ENCODE measurements around the gene MYH7.
A peak's percentile ranks its signal among the peaks of the same experiment; 100 is the strongest.

Gene MYH7

GRCh38 chr14:23415821-23416778 is 19.4 kb downstream of the MYH7 start:
- no peak overlapping the region for H2AFZ ChIP-seq (ENCODE audit: low read depth, low read length)

GRCh38 chr14:23414906-23415820 is 20.3 kb downstream of the MYH7 start:
- DNase-seq: no peak
- Histone ChIP-seq H3K4me3 (ENCODE audit: insufficient read depth in 1 of 2, low read depth in 1 of 2, low read length in 2 of 2) (no peak overlapping the region), H2BK5ac (ENCODE audit: low read depth, low read length, poor library complexity, severe bottlenecking) (no peak overlapping the region), H3K27ac (ENCODE audit: low read length, poor library complexity, severe bottlenecking) (no peak overlapping the region), H2AFZ (ENCODE audit: low read depth, low read length) (no peak overlapping the region), H3K9ac (ENCODE audit: low read length) (no peak overlapping the region), H3K4me2 (ENCODE audit: low read length, poor library complexity, severe bottlenecking) (no peak overlapping the region), H3K18ac (ENCODE audit: low read depth in 1 of 2, low read length in 2 of 2) (no peak overlapping the region), H2AK5ac (ENCODE audit: low read length, severe bottlenecking) (no peak overlapping the region), H3K23ac (ENCODE audit: low read length in 2 of 2) (no peak overlapping the region), H2BK12ac (ENCODE audit: low read length in 2 of 2) (no peak overlapping the region), H3K79me1 (replicated peaks; ENCODE audit: low read length, poor library complexity, severe bottlenecking) (no peaks in the 10 kb centered on the region), H3K14ac (ENCODE audit: low read length in 2 of 2) (no peak overlapping the region), H4K91ac (ENCODE audit: low read length) (no peak overlapping the region), H3K4me1 (ENCODE audit: control insufficient read depth, insufficient read depth, low read depth, low read length) (no peaks in the 10 kb centered on the region), H3K36me3 (ENCODE audit: control insufficient read depth in 1 of 2, insufficient read depth in 2 of 2, low read depth in 1 of 2, low read length in 2 of 2) (no peaks in the 10 kb centered on the region), H3K9me3 (ENCODE audit: control insufficient read depth, low read length) (no peaks in the 10 kb centered on the region), H2BK120ac (ENCODE audit: low read depth, low read length) (no peak overlapping the region), H3K27me3 (ENCODE audit: control insufficient read depth in 1 of 2, insufficient read depth in 1 of 2, low read length in 2 of 2) (peaks cover 43 to 61% of the 10 kb centered on the region in 2 experiments), H3K4ac (ENCODE audit: low read depth in 1 of 2, low read length in 2 of 2) (no peak overlapping the region), H2BK15ac (ENCODE audit: low read depth, poor library complexity, severe bottlenecking) (no peak overlapping the region), H4K8ac (ENCODE audit: low read length) (no peak overlapping the region)
- 93% methylated on average over 38 of the region's 39 CpGs for WGBS

More at GRCh38 chr14:23415821-23416778, 19.4 kb downstream of the MYH7 start:
- H4K8ac ChIP-seq (ENCODE audit: low read length): no peak overlapping the region
- peaks cover 39 to 62% of the 10 kb centered on the region in 2 experiments for H3K27me3 ChIP-seq (ENCODE audit: control insufficient read depth in 1 of 2, insufficient read depth in 1 of 2, low read length in 2 of 2)
- no peak overlapping the region for H2BK15ac ChIP-seq (ENCODE audit: low read depth, poor library complexity, severe bottlenecking)
- no peak overlapping the region for H3K23ac ChIP-seq (ENCODE audit: low read length in 2 of 2)
- H3K4me1 ChIP-seq (ENCODE audit: control insufficient read depth, insufficient read depth, low read depth, low read length): no peaks in the 10 kb centered on the region
- H3K27ac ChIP-seq (ENCODE audit: low read length, poor library complexity, severe bottlenecking): no peak overlapping the region
- H3K36me3 ChIP-seq (ENCODE audit: control insufficient read depth in 1 of 2, insufficient read depth in 2 of 2, low read depth in 1 of 2, low read length in 2 of 2): no peaks in the 10 kb centered on the region
- 81% methylated on average over 18 of the region's 21 CpGs for WGBS
- no peak for DNase-seq
- H4K91ac ChIP-seq (ENCODE audit: low read length): no peak overlapping the region
- no peak overlapping the region for H2BK5ac ChIP-seq (ENCODE audit: low read depth, low read length, poor library complexity, severe bottlenecking)
- no peak overlapping the region for H3K9ac ChIP-seq (ENCODE audit: low read length)
- H3K14ac ChIP-seq (ENCODE audit: low read length in 2 of 2): no peak overlapping the region
- H3K18ac ChIP-seq (ENCODE audit: low read depth in 1 of 2, low read length in 2 of 2): no peak overlapping the region
- H3K4me2 ChIP-seq (ENCODE audit: low read length, poor library complexity, severe bottlenecking): no peak overlapping the region
- H3K9me3 ChIP-seq (ENCODE audit: control insufficient read depth, low read length): no peaks in the 10 kb centered on the region
- H3K4me3 ChIP-seq (ENCODE audit: insufficient read depth in 1 of 2, low read depth in 1 of 2, low read length in 2 of 2): no peak overlapping the region
- no peak overlapping the region for H2BK120ac ChIP-seq (ENCODE audit: low read depth, low read length)
- H3K79me1 ChIP-seq (replicated peaks; ENCODE audit: low read length, poor library complexity, severe bottlenecking): no peaks in the 10 kb centered on the region
- no peak overlapping the region for H2AK5ac ChIP-seq (ENCODE audit: low read length, severe bottlenecking)
- H2BK12ac ChIP-seq (ENCODE audit: low read length in 2 of 2): no peak overlapping the region
- no peak overlapping the region for H3K4ac ChIP-seq (ENCODE audit: low read depth in 1 of 2, low read length in 2 of 2)

GRCh38 chr14:23414254-23414653 is 21.2 kb downstream of the MYH7 start:
- no peak overlapping the region for H2AK5ac ChIP-seq (ENCODE audit: low read length, severe bottlenecking)
- WGBS: 86% methylated on average over 3 of the region's 3 CpGs
- H3K27ac ChIP-seq (ENCODE audit: low read length, poor library complexity, severe bottlenecking): no peak overlapping the region
- no peak overlapping the region for H3K14ac ChIP-seq (ENCODE audit: low read length in 2 of 2)
- no peaks in the 10 kb centered on the region for H3K79me1 ChIP-seq (replicated peaks; ENCODE audit: low read length, poor library complexity, severe bottlenecking)
- no peaks in the 10 kb centered on the region for H3K4me1 ChIP-seq (ENCODE audit: control insufficient read depth, insufficient read depth, low read depth, low read length)
- H3K4ac ChIP-seq (ENCODE audit: low read depth in 1 of 2, low read length in 2 of 2): no peak overlapping the region
- H2BK15ac ChIP-seq (ENCODE audit: low read depth, poor library complexity, severe bottlenecking): no peak overlapping the region
- no peak overlapping the region for H2BK5ac ChIP-seq (ENCODE audit: low read depth, low read length, poor library complexity, severe bottlenecking)
- no peak overlapping the region for H4K91ac ChIP-seq (ENCODE audit: low read length)
- H3K27me3 ChIP-seq (ENCODE audit: control insufficient read depth in 1 of 2, insufficient read depth in 1 of 2, low read length in 2 of 2): peaks cover 46 to 65% of the 10 kb centered on the region in 2 experiments
- no peak overlapping the region for H2AFZ ChIP-seq (ENCODE audit: low read depth, low read length)
- H3K18ac ChIP-seq (ENCODE audit: low read depth in 1 of 2, low read length in 2 of 2): no peak overlapping the region
- no peak for DNase-seq
- H3K9me3 ChIP-seq (ENCODE audit: control insufficient read depth, low read length): no peaks in the 10 kb centered on the region
- no peak overlapping the region for H2BK12ac ChIP-seq (ENCODE audit: low read length in 2 of 2)
- H3K23ac ChIP-seq (ENCODE audit: low read length in 2 of 2): no peak overlapping the region
- H3K4me3 ChIP-seq (ENCODE audit: insufficient read depth in 1 of 2, low read depth in 1 of 2, low read length in 2 of 2): no peak overlapping the region
- no peak overlapping the region for H4K8ac ChIP-seq (ENCODE audit: low read length)
- H3K9ac ChIP-seq (ENCODE audit: low read length): no peak overlapping the region
- H3K36me3 ChIP-seq (ENCODE audit: control insufficient read depth in 1 of 2, insufficient read depth in 2 of 2, low read depth in 1 of 2, low read length in 2 of 2): no peaks in the 10 kb centered on the region
- no peak overlapping the region for H2BK120ac ChIP-seq (ENCODE audit: low read depth, low read length)
- no peak overlapping the region for H3K4me2 ChIP-seq (ENCODE audit: low read length, poor library complexity, severe bottlenecking)

GRCh38 chr14:23413681-23414080 is 21.8 kb downstream of the MYH7 start:
- Histone ChIP-seq H3K18ac (ENCODE audit: low read depth in 1 of 2, low read length in 2 of 2) (no peak overlapping the region), H3K4me1 (ENCODE audit: control insufficient read depth, insufficient read depth, low read depth, low read length) (no peaks in the 10 kb centered on the region), H3K9ac (ENCODE audit: low read length) (no peak overlapping the region), H3K36me3 (ENCODE audit: control insufficient read depth in 1 of 2, insufficient read depth in 2 of 2, low read depth in 1 of 2, low read length in 2 of 2) (no peaks in the 10 kb centered on the region), H2BK15ac (ENCODE audit: low read depth, poor library complexity, severe bottlenecking) (no peak overlapping the region), H3K27me3 (ENCODE audit: control insufficient read depth in 1 of 2, insufficient read depth in 1 of 2, low read length in 2 of 2) (peaks cover 44 to 65% of the 10 kb centered on the region in 2 experiments), H3K9me3 (ENCODE audit: control insufficient read depth, low read length) (no peaks in the 10 kb centered on the region), H2BK5ac (ENCODE audit: low read depth, low read length, poor library complexity, severe bottlenecking) (no peak overlapping the region), H3K23ac (ENCODE audit: low read length in 2 of 2) (no peak overlapping the region), H3K27ac (ENCODE audit: low read length, poor library complexity, severe bottlenecking) (no peak overlapping the region), H4K91ac (ENCODE audit: low read length) (no peak overlapping the region), H3K4ac (ENCODE audit: low read depth in 1 of 2, low read length in 2 of 2) (no peak overlapping the region), H2BK12ac (ENCODE audit: low read length in 2 of 2) (no peak overlapping the region), H3K79me1 (replicated peaks; ENCODE audit: low read length, poor library complexity, severe bottlenecking) (no peaks in the 10 kb centered on the region), H2AK5ac (ENCODE audit: low read length, severe bottlenecking) (no peak overlapping the region), H3K14ac (ENCODE audit: low read length in 2 of 2) (no peak overlapping the region), H4K8ac (ENCODE audit: low read length) (peak overlapping the region; percentile 4), H3K4me3 (ENCODE audit: insufficient read depth in 1 of 2, low read depth in 1 of 2, low read length in 2 of 2) (no peak overlapping the region), H2BK120ac (ENCODE audit: low read depth, low read length) (no peak overlapping the region), H3K4me2 (ENCODE audit: low read length, poor library complexity, severe bottlenecking) (no peak overlapping the region), H2AFZ (ENCODE audit: low read depth, low read length) (no peak overlapping the region)
- 85% methylated on average over 13 of the region's 16 CpGs for WGBS
- DNase-seq: no peak
